GM19035 (cell line): ENCODE data around the gene KREMEN1.
"Not testable (repeated sequence)": the region's sequence is repeated elsewhere in the genome, so short reads cannot be mapped to it uniquely, and the experiment has no call there.

ENCODE experiments used
- ATAC-seq: cut with Tn5 transposase; IDR thresholded peaks from one replicate; pipeline ENCODE4 v1.9.1; 2021; ENCODE audit not compliant: unreplicated experiment

KREMEN1 gene, protein sequence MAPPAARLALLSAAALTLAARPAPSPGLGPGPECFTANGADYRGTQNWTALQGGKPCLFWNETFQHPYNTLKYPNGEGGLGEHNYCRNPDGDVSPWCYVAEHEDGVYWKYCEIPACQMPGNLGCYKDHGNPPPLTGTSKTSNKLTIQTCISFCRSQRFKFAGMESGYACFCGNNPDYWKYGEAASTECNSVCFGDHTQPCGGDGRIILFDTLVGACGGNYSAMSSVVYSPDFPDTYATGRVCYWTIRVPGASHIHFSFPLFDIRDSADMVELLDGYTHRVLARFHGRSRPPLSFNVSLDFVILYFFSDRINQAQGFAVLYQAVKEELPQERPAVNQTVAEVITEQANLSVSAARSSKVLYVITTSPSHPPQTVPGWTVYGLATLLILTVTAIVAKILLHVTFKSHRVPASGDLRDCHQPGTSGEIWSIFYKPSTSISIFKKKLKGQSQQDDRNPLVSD

DNA sequence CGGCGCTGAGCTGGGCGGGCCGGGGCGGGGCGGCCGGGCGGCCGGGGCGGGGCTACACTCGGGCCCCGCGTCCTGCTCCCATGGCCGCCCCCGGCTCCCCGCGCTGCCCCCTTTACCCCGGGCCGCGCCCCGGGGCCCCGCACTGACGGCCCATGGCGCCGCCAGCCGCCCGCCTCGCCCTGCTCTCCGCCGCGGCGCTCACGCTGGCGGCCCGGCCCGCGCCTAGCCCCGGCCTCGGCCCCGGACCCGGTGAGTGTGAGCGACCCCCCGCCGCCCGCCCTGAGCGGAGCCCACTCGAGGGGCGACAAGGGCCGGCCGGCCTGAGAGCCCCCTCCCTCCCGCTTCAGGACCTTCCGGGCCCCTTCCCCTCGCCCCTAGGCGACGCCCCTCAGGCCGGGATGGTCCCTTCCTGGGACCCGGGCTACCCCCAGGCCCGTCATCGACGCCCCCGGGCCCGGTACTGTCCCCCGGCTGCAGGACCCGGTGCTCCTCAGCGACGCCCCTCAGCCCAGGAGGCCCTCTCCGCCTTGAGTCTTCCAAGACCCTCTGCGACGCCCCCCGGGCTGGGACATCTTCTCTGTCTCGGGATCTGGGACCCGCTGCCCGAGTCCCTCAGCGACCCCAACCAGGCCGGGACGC is at the start of gene KREMEN1:
Gene KREMEN1, plus strand, starts transcription at position 57 of the 639 bp plus-strand sequence. Its CDS starts 96 bp downstream, at position 153.
- no peak for ATAC-seq

DNA sequence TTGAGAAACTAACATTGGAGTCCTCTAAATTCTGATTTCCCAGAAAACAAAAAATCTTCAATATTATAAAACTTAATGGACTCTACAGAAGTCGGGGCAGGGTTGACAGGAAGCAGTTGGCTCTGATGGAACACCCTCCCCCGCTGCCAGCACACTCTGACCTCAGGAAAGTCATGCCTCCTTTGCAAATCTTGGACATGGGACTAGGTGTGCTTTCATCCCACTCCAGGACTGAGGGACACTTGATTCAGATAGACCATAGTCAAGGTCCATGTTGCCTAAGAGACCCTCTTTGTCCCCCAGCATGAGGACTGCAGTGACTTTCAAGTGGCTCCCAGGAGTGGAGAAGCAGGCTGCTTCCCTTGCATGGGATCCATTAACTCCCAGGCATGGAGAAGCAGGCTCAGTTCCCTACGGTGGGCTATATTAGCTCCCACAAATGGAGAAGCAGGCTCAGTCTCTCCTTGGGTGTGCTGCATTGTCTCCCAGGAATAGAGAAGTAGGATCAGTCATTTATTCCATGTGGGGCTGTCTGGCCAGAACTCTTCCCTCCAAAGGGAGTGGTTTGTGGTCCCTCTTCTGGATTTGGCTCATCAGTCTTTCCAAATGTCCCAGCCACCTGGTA is 49.6 kb upstream of the KREMEN1 start:
- no peak for ATAC-seq

DNA sequence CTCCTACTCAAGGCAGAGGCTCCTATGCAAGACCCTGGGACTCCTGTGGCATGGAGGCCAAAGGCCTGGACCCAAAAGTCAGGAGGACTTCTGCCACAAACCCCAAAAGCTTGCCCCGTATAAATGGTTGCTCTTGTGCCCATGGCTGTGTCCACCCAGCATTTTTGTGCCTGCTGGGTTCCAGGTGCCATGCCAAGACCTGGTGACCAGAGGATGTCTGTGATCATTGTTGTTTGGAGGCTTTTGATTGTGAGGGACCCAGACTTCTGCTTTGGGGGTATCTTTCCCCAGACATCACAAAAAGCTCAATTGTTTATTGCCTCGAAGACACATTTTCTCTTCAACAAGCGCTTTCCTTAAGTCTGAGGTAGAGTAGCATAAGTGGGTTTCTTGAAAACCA is 46.3 kb upstream of the KREMEN1 start:
- ATAC-seq: no peak

DNA sequence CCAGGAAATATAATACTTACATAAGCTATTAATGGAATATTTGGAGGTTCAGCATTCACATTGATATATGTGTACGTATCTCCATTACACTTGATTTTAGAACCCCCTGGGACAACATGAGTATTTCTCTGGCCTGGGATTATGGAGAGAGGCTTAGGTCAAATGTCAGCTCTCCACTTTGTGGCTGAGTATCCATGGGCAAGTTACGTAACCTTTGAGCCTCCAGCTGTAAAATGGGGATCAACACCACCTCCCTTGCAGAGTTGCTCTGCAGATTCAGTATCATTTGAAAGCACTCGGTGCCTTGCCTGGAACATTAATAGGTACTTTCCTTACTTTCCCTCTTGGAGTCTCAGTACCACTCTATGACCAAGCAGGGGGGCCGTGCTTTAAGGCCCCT is 44.4 kb upstream of the KREMEN1 start:
- ATAC-seq: no peak

DNA sequence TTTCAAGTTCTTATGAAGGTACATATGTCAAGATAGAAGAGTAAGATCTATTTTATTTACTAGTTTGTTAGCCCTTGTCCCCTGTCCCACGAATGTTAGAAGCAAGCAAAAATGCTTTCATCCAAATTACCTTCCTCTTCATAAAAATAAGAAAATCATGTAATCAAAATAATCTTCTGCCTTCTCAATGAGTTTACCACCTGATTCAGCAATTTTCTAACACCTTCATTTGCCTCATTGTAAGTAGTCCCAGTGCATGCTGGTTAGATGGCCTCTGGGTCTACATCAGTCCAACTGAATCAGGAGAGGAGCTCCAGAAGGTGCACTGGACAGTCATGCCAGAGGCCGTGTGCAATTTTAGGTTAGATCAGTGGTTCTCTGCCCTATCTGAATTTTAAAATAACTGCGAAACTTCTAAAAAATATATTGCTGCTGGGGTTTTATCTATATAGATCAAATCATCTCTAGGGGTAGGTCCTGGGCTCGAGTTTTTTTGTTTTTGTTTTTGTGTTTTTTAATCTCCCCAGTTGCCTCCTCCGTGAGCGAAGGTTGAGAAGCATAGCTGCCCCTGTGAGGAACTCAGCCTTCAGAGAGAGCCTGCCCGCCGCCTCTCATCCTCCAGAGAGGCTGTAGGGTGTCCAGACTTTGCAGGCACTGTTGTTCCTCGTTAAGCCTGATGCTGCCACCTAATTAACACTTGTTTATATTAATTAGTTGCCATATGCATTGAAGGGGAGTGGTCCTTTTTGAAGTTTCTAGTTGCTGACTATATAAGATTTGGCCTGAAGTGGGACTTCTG is 43.4 kb upstream of the KREMEN1 start:
- ATAC-seq: no peak

DNA sequence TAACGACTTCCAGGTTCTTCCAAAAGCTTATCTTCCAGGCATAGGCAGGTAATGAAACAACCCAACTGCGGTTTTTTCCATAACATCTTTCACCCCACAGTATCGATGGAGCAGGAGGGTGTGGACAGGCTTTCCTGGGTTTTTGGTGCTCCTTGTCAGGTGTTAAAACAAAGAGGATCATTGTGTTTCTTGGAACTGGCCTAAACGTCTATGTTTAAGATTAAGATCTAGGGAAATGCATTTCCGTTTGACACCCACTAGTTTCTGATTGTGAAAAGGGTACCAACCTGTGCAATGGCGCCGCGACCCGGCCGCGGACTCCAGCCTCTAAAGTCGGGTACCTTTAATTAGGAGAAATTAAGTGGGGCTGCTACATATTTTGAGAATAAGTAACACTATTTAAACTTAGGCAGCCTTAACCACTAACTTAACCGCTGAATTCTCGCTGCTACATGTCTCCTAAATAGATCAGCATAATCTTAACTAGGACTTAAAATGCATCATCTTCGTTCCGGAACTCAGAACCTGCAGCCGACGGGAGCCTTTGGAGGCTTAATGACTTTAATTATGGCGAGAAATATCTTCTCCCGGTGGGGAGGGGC is 42.7 kb upstream of the KREMEN1 start:
- no peak for ATAC-seq

DNA sequence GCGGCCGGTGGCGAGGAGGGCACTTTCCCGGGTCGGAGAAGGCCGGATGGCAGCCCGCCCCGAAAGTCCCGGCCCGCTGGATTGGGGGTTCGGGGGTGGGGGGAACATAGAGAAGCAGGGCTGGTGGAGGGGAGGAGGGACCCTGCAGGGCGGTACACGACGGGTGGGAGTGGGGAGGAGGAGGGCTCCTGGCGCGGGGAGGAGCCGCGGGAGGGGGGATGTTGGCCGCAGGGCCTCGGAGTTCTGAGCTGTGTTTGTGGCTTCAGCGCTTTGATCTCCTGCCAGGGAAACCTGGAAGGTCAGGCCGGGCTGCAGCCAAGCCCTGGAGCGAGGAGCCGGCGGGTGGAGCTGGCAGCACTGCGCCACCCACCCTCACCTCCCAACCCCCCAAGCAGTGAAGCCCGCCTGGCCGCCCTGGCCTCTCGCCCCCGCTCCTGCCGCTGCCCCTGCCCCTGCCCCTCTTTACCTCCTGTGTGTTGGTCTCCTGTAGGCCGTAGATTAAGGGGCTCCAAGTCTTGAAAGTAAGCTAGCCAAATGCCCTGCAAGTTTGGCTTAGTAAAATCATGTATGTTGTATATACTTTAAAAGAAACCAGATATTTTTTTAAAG is 42.1 kb upstream of the KREMEN1 start:
- ATAC-seq: no peak

DNA sequence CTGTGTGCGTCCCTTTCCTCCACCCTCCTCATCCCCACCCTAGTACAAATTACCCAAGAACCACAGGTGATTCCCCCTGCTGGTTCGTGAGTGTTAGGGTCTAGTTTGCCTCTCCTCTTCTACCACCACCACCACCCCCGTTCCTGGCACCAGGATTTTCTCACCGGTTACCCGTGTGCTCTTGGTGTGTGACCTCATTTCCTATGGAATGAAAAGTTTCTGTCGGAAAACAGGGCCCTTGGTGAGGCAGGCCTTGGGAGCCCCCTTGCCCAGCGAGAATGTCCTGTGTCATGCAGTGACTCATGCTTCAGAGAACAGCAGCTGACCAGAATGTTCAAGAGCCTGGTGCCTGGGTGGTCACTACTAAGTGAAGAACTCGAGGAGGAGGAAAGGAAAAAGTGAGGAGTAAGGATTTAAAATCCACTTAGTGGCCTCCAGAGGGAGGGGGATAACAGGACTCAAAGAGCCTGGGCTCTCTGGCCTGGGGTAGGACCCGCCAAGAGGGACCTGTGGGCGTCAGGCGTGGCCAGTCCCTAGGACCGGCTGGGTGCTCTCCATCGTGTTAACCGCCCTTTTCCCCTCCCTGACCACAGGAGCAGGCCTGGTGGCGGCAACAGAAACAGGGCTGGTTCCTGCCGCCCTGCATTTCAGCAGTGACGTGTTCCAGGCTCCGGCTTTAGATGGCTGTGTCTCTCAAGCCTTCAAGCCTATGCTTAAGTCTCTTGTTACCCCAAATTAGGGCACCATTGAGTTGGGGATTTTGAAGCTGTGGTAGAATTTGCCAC is 41.4 kb upstream of the KREMEN1 start:
- no peak for ATAC-seq

DNA sequence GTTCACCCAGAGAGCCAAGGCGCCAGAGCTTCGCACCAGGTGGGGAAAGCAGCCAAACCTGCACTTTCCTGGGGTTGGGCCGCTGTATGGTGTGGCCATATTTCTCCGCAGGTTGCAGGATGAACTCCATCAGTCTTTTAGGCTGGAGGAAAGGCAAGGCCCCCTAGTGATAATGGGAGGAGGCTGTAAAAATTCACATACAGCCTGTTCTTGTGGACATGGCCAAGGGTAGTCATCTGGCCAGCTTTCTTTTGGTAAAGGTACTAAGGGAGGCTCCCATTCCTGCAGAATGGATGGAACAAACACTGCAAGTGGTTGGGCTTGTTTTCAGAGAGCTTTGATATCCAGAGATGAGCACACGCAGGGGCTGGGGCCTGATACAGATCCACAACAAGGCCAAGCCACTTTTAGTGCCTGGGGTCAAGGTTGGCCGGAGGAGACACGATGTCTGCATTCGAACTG is 40.8 kb upstream of the KREMEN1 start:
- ATAC-seq: no peak

DNA sequence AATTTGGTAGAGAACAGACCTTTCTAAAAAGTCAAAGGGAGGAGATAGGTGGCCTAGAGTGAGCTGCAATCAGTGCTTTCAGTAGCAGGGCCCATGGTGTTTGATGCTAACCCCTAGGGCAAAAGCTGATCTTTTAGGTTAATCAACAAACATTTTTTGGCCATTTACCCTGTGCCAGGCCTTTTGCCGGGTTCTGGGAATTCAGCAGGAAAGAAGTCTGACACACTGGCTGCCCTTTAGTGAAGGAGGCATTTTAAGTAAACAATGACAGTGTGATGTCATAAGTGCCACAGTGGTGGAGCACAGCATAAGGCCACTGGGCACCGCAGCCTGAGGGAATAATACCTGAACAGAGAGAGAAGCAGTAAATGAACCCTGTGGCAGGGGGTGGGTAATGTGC is 40.3 kb upstream of the KREMEN1 start:
- ATAC-seq: no peak

DNA sequence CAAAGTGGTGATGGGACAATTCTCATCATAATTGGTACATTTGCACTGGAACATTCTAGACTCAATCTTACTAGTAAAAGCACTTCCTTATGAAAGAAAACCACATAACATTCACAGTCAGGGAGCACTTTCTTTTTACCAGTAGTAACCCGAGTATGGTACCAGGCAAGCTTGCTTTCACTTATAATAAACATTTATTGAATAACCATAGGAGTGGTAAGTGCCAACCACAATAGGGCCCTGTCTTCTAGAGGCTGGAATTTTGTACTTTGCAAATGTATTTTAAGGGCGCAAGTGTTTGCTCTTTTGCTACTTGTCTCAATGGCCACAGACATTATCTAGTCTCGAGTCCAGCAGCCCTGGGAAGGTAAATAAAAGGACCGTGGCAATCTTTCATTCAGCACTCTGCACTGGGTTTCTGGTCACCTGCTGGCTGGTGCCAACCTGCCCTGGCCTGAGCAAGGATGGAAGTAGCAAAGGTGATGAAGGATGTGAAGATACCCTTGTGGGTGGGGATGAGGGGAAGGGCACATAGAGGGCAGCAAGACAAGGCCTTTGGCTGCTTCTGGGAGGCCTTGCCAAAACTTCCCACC is 35.4 kb upstream of the KREMEN1 start:
- ATAC-seq: no peak

DNA sequence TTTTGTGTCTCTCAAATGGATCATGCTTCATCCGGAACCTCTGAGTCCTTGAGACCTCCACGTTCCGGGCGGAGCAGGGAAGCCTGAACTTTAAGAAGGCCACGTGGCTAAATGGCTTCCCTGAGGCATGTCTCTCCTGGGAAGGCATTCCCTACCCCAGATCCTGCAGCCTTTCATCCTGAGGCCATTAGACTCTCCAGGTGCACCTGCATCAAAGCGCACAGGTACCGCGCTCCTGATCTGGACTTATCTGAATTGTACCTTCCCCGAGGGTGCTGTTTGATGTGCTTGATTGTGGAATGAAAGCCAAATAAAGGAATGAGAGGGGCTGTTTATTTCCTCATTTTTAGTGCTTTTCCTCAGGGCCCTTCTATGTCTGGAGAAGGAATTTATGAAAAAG is 33.7 kb upstream of the KREMEN1 start:
- ATAC-seq: no peak

DNA sequence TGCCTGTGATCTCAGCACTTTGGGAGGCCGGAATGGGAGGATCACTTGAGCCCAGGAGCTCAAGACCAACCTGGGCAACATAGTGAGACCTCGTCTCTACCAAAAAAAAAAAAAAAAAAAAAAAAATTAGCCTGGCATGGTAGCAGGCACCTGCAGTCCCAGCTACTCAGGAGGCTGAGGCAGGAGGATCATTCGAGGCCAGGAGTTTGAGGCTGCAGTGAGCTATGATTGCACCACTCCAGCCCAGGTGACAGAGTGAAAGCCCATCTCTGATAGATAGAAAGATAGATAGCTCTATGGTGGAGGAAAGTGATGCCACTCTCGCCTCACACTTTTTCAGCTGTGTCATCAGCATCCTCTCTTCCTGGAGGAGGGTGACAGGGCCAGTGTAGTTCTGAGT is 33.2 kb upstream of the KREMEN1 start:
- not testable (repeated sequence) for ATAC-seq

DNA sequence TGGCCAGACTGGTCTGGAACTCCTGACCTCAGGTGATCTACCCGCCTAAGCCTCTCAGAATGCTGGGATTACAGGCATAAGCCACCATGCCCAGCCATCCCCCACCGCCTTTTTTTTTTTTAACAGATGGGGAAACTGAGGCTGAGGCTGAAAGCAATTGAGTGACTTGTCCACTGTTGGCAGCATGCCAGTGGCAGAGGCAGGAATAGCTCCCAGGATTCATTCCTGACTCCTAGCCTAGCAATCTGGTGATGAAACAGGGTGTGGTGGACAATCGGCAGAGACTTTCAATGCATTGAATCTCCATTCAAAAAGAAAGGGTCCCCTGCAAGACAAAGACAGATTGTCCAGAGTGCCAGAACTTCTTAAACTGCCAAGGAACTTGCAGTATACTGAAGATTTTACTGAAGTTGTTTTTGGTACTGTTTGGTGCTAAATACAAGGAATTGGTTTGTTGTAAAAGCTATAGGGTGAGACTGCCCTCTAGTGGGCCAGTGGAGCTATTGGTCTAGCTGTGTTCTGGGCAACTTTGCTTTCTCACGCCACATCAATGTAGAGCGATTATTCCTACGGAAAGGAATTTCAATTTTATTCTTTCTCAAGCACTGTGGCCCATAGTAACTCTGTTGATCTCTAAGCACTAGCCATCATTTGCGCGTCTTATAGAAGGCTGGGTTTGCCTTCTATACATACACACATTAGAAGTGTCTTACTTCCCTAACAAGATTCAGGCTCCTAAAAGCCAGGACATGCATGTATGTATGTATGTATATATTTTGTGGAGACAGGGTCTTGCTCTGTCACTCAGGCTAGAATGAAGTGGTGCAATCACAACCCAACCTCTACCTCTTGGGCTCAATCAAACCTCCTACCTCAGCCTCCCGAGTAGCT is 32.2 kb upstream of the KREMEN1 start:
- no peak for ATAC-seq

DNA sequence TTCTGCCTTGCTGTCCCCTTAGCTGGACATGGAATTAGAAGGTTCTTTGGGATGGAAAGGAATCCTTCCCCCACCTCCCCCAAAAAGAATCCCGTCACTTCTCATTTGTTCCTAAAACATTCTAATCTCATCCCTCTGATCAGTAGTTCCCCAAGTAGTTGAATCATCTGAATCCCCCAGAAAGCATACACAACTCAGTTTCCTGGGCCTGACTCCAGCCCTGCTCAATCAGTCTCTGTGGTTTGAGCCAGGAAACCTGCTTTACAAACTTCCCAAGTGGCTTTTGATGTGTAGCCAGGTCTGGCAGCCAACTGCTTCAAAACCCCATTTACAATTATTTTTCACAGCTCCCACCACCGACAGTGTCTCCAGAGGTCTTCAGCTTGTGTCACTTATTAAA is 31.4 kb upstream of the KREMEN1 start:
- no peak for ATAC-seq

DNA sequence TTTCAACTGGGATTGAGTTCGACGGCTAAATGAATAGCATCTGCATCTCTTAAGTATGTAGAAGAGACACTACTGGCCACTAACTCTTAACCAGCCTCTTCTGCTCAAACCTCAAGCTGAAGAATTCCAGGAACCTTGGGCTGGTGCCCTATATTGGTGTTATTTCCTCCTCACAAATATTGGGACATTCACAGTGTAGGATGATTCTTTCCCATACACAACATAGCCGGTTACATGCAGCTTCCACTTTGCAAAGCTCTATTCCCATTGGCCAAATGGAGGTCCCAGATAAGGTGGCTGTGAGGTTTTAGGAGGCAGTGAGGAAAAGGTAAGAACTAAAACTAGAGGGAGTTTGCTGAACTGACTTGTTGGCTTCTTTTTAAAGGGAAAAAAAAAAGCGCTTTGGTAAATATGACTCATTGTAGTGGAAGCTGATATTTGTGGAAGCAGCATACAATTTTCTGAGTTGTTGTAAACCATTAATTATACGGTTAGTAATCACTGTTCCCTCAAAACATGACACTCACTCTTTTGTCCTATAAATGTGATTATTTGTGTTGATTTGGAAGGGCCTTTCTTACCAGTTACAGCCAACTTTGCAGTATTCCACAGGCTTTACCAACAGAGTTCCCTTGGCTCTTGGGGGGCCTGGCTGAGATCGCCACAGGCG is 28.8 kb upstream of the KREMEN1 start:
- no peak for ATAC-seq

DNA sequence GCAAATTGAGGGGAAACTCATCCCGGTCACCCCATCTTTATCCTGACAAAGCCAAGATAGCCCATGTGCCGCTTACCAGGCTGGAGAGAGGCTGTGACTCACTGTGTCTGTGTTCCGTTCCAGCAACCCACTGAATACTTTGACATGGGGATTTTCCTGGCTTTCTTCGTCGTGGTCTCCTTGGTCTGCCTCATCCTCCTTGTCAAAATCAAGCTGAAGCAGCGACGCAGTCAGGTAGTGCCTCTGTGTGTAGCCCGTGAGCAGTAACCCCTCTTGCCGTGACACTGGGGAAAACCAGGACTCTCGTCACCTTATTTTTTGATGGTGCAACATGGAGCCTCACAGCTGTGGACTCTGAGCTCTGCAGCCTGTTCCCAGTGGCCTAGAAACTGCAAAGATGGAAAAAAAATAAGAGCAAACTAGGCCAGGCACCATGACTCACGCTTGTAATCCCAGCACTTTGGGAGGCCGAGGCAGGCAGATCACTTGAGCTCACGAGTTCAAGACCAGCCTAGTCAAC is 28.1 kb upstream of the KREMEN1 start:
- no peak for ATAC-seq
